Ramos (cell line): Measurements from ENCODE around the gene CDK3.
"Not testable (repeated sequence)": the region's sequence is repeated elsewhere in the genome, so short reads cannot be mapped to it uniquely, and the experiment has no call there.

Source experiments
- in situ Hi-C: fragments of 300-500 bp; cut with MboI; formaldehyde crosslinking; loops from one replicate; pipeline ENCODE4 v1.14.3; 2022; ENCODE audit warnings: low sequenced_read_pairs; ENCODE audit not compliant: unreplicated experiment

Gene CDK3

DNA sequence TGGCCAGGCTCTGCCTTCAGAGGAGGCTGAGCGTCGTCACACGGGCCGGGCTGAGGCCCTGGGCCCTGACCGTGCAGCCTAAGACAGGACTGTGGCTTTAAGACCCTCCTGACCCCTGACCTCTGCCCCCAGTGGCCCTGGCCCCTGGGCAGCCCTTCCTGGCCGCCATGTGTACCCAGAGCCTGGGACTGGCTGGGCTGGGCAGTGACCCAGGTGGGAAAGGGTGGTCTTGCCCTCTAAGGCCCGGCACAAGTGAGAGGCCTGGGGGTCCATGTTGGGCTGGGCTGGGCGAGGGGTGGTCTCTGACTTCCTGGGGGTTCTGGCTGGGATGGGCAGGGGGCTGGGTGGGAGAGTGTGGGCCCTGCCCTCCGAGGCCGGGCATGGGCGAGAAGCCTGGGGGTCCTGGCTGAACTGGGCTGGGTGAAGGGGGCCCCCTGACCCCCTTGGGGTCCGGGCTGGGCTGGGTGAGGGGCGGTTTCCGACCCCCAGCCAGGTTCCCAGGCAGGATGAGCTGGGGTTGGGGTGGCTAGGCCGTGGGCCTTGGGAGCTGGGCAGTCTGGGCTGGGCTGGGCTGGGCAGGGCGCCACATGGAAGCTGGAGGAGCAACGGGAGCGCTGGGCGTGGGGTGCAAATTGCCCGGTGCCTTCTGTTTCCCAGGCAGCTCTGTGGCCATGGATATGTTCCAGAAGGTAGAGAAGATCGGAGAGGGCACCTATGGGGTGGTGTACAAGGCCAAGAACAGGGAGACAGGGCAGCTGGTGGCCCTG is at the start of gene CDK3:
CDK3 (plus strand) TSS at position 101 of the 767 bp plus-strand sequence; CDS start at position 672, 571 bp downstream.
- in situ Hi-C loops, result no loop called here

DNA sequence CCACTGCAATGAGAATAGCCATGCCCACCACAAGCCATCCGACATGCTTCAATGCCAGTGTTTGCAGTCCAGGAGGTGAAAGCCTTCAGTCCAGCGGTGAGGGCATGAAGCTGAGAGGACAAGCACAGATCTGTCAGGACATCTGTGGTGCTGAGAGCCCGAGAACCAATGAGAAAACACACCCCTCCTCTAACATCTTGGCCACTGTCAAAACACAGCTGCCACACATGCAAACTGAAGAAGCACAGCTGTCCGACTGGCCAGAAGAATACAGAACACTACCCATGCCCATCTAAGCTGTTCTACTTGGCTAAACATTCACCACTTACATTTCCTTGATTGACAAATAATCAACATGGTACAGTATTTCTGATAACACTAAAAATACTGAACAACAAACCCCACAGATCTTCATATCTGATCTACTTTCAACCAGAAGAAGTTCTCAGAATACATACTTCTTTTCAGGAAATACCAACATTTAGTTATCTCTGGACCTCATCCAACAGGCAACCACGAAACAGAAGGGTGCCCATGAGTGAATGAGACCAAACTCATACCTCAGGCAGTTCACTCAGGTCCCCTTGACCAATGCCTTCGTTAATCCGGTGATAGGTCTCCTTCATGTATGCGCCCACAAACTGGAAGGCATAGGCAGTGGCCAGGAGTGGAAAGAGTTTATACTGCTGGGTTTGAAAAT is 49.6 kb upstream of the CDK3 start:
- in situ Hi-C loops, result no loop called here

DNA sequence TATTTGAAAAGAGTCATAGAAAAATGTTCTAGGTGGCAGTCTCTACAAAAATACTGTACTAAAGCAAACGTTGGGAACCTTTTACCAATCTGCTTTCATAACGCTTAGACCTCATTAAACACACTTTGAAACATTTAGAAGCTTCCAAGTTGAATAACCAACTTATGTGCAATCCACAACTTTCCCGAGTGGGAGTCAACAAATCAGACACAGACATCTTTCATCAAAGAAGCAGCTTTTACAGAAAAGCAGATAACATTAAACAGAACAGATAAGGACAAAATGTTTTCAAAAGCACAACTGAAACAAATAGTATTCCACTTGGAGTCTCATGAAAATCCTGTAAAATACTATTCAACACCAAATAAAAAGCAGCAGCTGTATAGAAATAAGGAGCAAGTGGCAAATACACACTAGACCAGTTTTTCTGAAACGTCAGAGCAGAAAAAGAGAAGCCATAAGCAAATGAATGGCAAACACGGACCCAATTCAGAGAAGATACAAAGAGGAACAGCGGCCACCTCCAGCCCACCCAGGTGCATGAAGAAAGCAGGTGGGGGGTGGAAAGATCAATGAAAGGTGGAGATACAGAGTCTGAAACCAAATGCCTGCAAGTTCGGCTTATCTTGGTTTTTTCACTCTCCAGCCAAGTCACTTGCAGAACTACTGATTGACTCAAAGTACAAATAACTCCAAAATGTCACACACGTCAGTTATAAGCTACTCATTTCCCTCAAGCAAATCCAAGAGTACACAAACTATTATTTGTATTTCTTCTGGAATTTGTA is 41.4 kb upstream of the CDK3 start:
- in situ Hi-C loops, result no loop called here

DNA sequence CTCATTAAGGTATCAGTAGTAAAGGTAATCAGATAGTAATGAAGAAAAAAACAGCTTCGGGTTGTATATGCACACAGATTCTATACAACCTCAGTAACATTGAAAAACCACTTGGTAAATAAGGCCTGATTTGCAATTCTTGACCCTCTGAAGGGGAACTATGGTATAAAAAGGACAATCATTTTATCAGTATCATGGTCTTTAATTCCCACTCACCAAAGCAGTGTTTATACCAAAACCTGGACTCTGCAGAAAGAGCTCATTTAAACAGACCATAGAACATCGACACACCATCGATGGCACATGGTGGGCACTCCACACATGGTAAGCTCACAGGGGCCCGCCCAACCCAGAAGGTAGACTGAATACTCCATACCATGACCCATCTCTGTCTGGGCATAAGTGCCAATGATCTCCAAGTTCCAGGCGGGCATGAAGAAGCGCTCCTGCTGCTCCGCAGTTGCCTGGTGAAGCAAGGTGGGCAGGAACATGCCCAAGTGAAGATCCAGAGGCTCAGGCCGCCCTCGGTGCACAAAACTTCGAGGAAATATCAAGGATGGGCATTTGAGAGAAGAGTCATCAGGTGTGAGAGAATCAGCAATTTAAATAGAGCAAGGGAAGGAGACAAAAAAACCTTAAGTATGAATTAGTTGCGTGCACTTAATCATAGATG is 40.7 kb upstream of the CDK3 start:
- in situ Hi-C loops, result no loop called here

GRCh38 chr17:75965468-75965867 is 35.2 kb upstream of the CDK3 start:
- in situ Hi-C loops, result no loop called here

GRCh38 chr17:75969044-75969443 is 31.6 kb upstream of the CDK3 start:
- in situ Hi-C loops, result not testable (repeated sequence)

- in situ Hi-C loops, result no loop called here
Observed at GRCh38 chr17:75970011-75970523, 30.6 kb upstream of the CDK3 start.

GRCh38 chr17:75970626-75971025 is 30.0 kb upstream of the CDK3 start:
- in situ Hi-C loops, result no loop called here

- in situ Hi-C loops, result not testable (repeated sequence)
Observed at GRCh38 chr17:75975187-75975586, 25.5 kb upstream of the CDK3 start.

GRCh38 chr17:75975757-75976174 is 24.9 kb upstream of the CDK3 start:
- in situ Hi-C loops, result no loop called here

DNA sequence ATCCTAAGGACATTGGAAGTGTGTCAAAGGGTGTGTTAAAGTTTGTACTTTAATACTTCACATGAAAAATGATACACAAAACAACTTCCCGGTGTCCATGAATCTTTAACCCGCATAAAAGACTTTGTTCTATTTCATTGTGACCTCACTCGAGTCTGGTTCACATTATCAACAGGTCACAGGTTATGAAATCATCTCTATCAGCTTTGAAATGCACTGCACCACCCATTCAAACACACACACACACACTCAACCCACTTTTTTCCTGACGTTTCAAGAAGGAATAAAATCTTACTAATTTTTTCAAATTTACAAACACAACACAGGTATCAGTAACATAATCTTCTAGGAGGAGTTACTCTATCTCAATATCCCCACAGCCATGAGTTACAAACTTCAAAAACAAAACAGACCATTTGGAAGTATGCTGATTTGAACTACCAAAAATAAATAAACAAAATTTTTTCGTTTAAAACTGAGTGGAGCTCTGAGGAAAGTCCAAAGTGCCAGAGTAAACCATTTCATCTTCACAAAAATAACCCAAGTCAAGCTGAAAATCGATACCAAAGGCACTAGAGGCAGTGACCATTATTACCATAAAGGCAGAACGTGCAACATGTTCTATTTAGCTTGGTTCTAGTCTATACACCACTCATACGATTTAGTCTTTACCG is 24.3 kb upstream of the CDK3 start:
- in situ Hi-C loops, result no loop called here

GRCh38 chr17:75978938-75979704 is 21.5 kb upstream of the CDK3 start, which contains the start of the genes ACOX1 and TEN1:
Gene ACOX1 (minus strand): TSS chr17:75979166. CDS start chr17:75979073, 93 bp downstream.
Gene TEN1 (plus strand): TSS chr17:75979240. CDS start chr17:75986193, 6,953 bp downstream.
- in situ Hi-C loops, result no loop called here

DNA sequence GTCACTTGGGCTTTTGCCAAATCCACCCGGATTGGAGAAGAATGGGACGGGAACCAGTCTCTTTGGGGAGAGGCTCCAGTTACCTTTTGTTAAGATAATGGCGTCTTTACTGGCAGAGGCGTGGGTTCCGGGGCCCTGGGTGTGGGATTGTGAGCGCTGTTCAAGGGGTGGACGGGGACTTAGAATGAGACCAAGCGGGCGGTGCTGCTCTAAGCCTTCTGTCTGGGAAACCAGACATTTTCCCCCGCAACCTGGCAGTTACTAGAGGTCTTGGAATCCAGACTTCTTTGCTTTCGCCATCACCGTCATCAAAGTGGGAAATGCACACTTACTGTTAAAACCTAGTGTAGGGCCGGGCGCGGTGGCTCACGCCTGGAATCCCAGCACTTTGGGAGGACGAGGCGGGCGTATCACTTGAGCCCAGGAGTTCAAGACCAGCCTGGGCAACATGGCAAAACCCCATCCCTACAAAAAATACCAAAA is 20.9 kb upstream of the CDK3 start:
- in situ Hi-C loops, result no loop called here

DNA sequence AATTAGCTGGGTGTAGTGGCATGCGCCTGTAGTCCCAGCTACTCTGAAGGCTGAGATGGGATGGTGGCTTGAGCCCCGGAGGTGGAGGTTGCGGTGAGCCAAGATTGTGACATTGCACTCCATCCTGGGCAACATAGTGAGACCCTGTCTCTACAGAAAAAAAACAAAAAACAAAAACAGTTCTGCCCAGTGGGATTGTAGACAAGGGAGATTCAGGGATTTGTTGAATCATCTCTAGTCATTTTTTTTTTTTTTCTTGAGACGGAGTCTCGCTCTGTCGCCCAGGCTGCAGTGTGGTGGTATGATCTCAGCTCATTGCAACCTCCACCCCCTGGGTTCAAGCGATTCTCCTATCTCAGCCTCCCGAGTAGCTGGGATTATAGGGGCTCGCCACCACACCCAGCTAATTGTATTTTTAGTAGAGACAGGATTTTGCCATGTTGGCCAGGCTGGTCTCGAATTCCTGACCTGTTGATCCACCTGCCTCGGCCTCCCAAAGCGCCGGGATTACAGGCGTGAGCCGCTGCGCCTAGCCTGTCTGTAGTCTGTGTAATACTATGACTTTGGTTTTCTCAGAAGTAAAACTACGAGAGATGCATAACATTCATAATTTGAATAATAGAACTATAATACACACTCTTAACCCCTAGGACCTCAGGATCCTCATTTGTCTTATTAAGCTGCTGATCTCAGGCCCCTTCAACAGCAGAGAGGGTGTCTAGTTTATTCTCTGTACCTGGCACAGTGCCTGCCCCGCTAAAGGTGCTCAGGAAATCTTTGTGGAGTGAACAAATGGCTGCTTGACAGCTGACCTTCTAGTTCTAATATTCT is 20.3 kb upstream of the CDK3 start:
- in situ Hi-C loops, result no loop called here

DNA sequence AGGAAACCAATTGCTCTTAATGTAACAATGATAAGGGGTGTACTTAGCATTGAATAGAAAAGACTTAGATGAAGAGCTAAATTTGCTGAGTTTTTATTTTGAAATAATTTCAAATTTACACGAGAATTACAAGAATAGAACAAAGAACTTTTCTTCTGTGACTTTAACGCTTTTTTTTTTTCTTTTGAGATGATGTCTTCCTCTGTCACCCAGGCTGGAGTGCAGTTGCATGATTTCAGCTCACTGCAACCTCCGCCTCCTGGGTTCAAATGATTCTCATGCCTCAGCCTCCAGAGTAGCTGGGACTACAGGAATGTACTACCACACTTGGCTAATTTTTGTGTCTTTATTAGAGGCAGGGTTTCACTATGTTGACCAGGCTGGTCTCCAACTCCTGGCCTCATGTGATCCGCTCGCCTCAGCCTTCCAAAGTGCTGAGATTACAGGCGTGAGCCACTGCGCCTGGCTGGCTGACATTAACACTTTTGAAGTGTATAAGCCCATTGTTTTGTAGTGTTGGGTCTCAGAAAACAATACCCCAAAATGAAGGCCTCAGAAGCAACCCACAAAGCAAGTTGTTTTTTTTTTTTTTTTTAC is 19.5 kb upstream of the CDK3 start:
- in situ Hi-C loops, result no loop called here

DNA sequence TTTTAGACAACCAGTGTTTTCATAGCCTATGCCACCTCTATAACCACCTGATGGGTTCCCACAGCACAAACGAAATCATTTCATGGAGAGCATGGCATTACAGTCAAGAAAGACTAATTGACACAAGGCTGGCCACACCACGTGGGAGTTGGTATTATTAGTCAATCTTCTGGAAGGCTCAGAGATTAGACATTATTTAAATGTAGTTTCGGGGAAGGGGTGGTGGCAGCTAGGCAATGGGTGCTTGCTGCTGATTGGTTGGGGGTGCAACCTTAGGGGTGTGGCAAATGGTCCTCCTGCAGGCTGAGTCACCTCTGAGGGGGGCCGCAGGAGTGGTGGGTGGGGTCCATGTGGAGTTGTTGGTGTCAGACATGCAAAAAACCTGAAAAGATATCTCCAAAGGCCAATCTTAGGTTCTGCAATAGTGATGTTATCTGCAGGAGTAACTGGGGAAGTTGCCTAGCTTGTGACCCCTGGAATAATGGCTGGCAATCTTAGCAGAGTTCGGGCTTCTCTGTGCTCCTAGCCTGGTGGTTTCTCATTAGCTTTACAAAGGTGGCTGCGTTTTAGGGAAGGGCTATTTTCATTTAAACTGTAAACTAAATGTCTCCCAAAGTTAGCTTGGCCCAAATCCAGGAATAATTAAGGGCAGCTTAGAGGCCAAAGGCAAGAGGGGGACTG is 17.0 kb upstream of the CDK3 start:
- in situ Hi-C loops, result no loop called here

DNA sequence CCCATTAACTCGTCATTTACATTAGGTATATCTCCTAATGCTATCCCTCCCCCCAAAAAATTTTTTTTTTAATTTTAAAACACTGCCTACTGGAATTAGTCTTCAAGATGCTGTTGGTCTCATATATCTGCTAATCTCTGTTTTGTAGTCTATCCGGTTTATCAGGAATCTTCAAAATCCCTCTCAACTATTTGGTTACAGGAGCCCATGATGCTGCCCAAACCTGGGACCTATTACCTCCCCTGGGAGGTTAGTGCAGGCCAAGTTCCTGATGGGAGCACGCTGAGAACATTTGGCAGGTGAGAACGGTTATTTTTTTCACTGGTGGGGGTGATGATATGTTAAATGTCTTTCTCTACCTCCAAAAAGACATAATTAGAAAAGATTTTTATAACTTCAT is 14.7 kb upstream of the CDK3 start:
- in situ Hi-C loops, result no loop called here
